Astrocyte of the spinal cord (primary cell): ENCODE measurements around the gene MEIS2.

Experiments used
- DNase-seq: peaks from one replicate; pipeline ENCODE4 v3.0.0; 2011; ENCODE audit warnings: low read depth, low spot score
- H3K4me3 ChIP-seq: 2 replicates; pipeline ENCODE4 v1.5.1; 2011; ENCODE audit warnings: low read depth, mild to moderate bottlenecking, low read length, moderate library complexity
- CTCF ChIP-seq: IDR thresholded peaks from 2 replicates; pipeline ENCODE4 v1.5.1; 2012; ENCODE audit warnings: low read depth, mild to moderate bottlenecking, low read length, inconsistent platforms
- in situ Hi-C: cut with HindIII; loops from 2 replicates; pipeline ENCODE4 v1.10.0; 2017; ENCODE audit warnings: low sequenced_read_pairs

The MEIS2 gene

GRCh38 chr15:37090543-37091175 lies 9.7 kb downstream of the MEIS2 start:
- TF ChIP-seq CTCF, result no peak
- DNase-seq, result no peak
- no peak overlapping the region for H3K4me3 ChIP-seq
- in situ Hi-C loops, result no loop called here

GRCh38 chr15:37088436-37088835 lies 11.9 kb downstream of the MEIS2 start:
- H3K4me3 ChIP-seq, result no peak overlapping the region
- in situ Hi-C loops, result no loop called here
- DNase-seq, result no peak
- no peak for TF ChIP-seq CTCF

- no peak for TF ChIP-seq CTCF
- no peak for DNase-seq
- H3K4me3 ChIP-seq, result no peak overlapping the region
- in situ Hi-C loops, result no loop called here
Measured at GRCh38 chr15:37087131-37087588, 13.2 kb downstream of the MEIS2 start.

GRCh38 chr15:37086521-37086920 lies 13.8 kb downstream of the MEIS2 start:
- in situ Hi-C loops, result no loop called here
- H3K4me3 ChIP-seq, result no peak overlapping the region
- DNase-seq, result no peak
- TF ChIP-seq CTCF, result no peak

- in situ Hi-C loops, result no loop called here
- H3K4me3 ChIP-seq, result no peak overlapping the region
- TF ChIP-seq CTCF, result no peak
- no peak for DNase-seq
Measured at GRCh38 chr15:37086120-37086519, 14.2 kb downstream of the MEIS2 start.

GRCh38 chr15:37084602-37085001 lies 15.7 kb downstream of the MEIS2 start:
- TF ChIP-seq CTCF, result no peak
- no peak for DNase-seq
- H3K4me3 ChIP-seq, result no peak overlapping the region
- in situ Hi-C loops, result no loop called here
